CD4-positive, alpha-beta T cell (primary cell): ENCODE data around the gene DNMT3A. TPM values are rescaled to one million over a fixed set of nuclear protein-coding genes. Genes with fewer than 3 reads are reported as not detected.
A peak's percentile ranks its signal among the peaks of the same experiment; 100 is the strongest.
"Not testable (repeated sequence)": the region's sequence is repeated elsewhere in the genome, so short reads cannot be mapped to it uniquely, and the experiment has no call there.

ENCODE experiments used
- ATAC-seq: fragments of 200-7000 bp; cut with Tn5 transposase; one replicate; pipeline ENCODE4 v1.10.0; 2022; ENCODE audit warnings: mild to moderate bottlenecking; ENCODE audit not compliant: poor library complexity
- CTCF ChIA-PET: fragments of 350-600 bp; sonication (Branson Sonifier 250); formaldehyde crosslinking; loops from one replicate; lab custom pipeline; 2021; ENCODE audit warnings: antibody characterized with exemption, inconsistent platforms; lab: Charles Lee
- POLR2A ChIA-PET: fragments of 350-600 bp; sonication (Branson Sonifier 250); formaldehyde crosslinking; loops from one replicate; lab custom pipeline; 2021; ENCODE audit warnings: antibody characterized with exemption, inconsistent platforms; lab: Charles Lee
- DNase-seq, 14 experiments: peaks; one replicate each; pipeline ENCODE4 v3.0.0-alpha.2; 2013 to 2020; ENCODE audit warnings: mixed read lengths in 2 of 14
- H3K27ac ChIP-seq, 2 donors: one replicate each; pipeline versions ENCODE4 v1.5.1 to v1.7.0; 2013; ENCODE audit warnings: low read length in 2 of 2, low read depth in 1 of 2, mild to moderate bottlenecking in 1 of 2
- H3K27me3 ChIP-seq, 2 experiments: 1 replicate in 1 of 2; 2 replicates in 1 of 2; pipeline versions ENCODE4 v1.6.1 to v1.7.0; 2013; ENCODE audit warnings: low read length in 2 of 2, control low read depth in 1 of 2, mild to moderate bottlenecking in 1 of 2, moderate library complexity in 1 of 2; ENCODE audit not compliant: insufficient read depth in 2 of 2, control insufficient read depth in 1 of 2
- H3K36me3 ChIP-seq: one replicate; pipeline ENCODE4 v1.6.1; 2013; ENCODE audit warnings: low read length, control low read depth; ENCODE audit not compliant: insufficient read depth
- H3K4me1 ChIP-seq: one replicate; pipeline ENCODE4 v1.6.1; 2013; ENCODE audit warnings: low read length, control low read depth; ENCODE audit not compliant: insufficient read depth
- H3K4me3 ChIP-seq: one replicate; pipeline ENCODE4 v1.5.1; 2013; ENCODE audit warnings: mild to moderate bottlenecking, low read length, moderate library complexity
- H3K9me3 ChIP-seq, 2 experiments: 1 replicate in 1 of 2; 2 replicates in 1 of 2; pipeline versions ENCODE4 v1.6.1 to v1.7.0; 2013; ENCODE audit warnings: low read length in 2 of 2, mild to moderate bottlenecking in 2 of 2, control low read depth in 1 of 2, moderate library complexity in 1 of 2; ENCODE audit not compliant: control insufficient read depth in 1 of 2, insufficient read depth in 1 of 2
- H3K27ac Mint-ChIP-seq: one replicate; pipeline ENCODE4 v1.8.0; 2020; ENCODE audit warnings: mixed read lengths
- H3K27me3 Mint-ChIP-seq: one replicate; pipeline ENCODE4 v1.8.0; 2021; ENCODE audit warnings: mixed read lengths
- H3K36me3 Mint-ChIP-seq: one replicate; pipeline ENCODE4 v1.8.0; 2021; ENCODE audit warnings: low read depth, mixed read lengths
- H3K4me1 Mint-ChIP-seq: one replicate; pipeline ENCODE4 v1.8.0; 2021; ENCODE audit warnings: low read depth, mixed read lengths
- H3K4me3 Mint-ChIP-seq: one replicate; pipeline ENCODE4 v1.8.0; 2020; ENCODE audit warnings: mild to moderate bottlenecking, mixed read lengths
- H3K9me3 Mint-ChIP-seq: one replicate; pipeline ENCODE4 v1.8.0; 2020; ENCODE audit warnings: mixed read lengths
- intact Hi-C, 2 experiments: fragments of 100-400 bp; cut with DNase I in 1 of 2; cut with micrococcal nuclease in 1 of 2; formaldehyde crosslinking; loops; one replicate each; pipeline versions ENCODE4 v1.15.1 to v1.9.0; 2023 to 2025; cut with DNase I, micrococcal nuclease
- total RNA-seq, 174 experiments: library from RNA in 2 of 174; stranded (reverse) in 2 of 174; gene quantifications; one replicate each; pipeline ENCODE4 v1.2.3 and lab custom pipeline; 2021 to 2026
- TF ChIP-seq, protein P1 (sequence below): fragments of 200-600 bp; IDR thresholded peaks from one replicate; pipeline ENCODE4 v1.8.0; 2022; ENCODE audit warnings: antibody characterized with exemption, mild to moderate bottlenecking

The DNMT3A gene
- total RNA-seq, 2 experiments from 2014 or later = 57.1 to 62.1 TPM

DNA sequence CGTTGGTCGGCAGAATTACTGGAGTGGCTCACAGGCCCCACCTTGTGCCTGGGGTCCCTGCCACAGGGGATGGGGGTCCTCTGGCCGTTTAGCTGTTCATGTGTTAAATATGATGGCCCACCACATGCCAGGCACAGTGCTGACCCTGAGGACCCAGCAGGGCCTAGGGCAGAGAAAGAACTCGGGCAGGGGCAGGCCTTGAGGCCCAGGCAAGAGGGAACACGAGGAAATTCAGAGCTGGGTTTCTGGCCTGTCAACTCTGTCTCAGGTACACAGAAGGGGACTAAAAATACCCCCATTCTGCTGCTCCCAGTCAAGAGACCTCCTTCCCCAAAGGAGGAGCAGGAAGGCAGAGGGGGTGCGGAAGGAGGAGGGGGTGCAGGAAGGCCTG is 66.2 kb downstream of the DNMT3A start:
- CTCF ChIA-PET = no interaction called here

DNA sequence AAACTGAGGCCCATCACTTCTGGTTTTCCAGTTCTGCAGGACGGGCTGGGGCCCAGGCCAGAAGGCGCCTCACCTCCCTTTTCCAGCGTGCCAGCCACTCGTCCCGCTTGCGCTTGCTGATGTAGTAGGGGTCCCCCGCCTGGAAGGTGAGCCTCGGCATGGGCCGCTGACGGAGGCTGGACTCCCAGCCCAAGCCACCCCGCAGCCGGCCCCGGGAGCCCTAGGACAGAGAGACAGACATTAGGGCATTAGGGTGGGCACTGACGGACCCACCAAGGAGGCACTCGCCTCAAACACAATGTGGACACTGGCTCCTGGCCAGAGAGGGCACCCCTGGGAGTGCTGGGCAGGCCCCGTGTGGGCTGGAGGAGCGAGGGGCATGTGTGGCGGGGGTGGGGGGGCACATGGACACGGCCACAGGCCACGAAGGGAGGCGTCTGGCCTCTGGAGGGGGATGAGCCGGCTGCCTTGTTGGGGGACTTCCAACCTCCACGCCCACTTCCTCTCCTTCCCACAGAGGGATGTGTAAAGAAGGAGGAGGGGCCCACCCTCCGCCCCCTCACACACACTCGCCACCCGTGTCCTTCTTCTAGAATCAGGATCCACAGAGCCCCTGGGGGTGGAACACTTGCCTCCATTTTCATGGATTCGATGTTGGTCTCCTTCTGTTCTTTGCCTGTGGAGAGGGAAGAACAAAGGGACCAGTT is 66.7 kb downstream of the DNMT3A start:
- Mint-ChIP-seq H3K4me3 (peak overlapping the region; percentile 73), H3K27me3 (no peaks in the 10 kb centered on the region), H3K36me3 (peaks cover 47% of the 10 kb centered on the region), H3K4me1 (peaks cover 64% of the 10 kb centered on the region), H3K27ac (peak overlapping the region; percentile 97), H3K9me3 (no peaks in the 10 kb centered on the region)
- Histone ChIP-seq H3K27ac (peak overlapping the region; percentile 88 to 95), H3K9me3 (no peaks in the 10 kb centered on the region), H3K27me3 (no peaks in the 10 kb centered on the region), H3K4me1 (peaks cover 91% of the 10 kb centered on the region), H3K36me3 (peaks cover 23% of the 10 kb centered on the region), H3K4me3 (no peak overlapping the region)
- intact Hi-C loops = loop anchor here (2.0 to 10.0 kb wide), 5 partner anchors 20 to 483 kb away; partner anchors contain the start of genes CENPO (in 1 of the 2) and PTRHD1 (in 1 of the 2)
- ATAC-seq (peak; percentile 10), DNase-seq (peak in 10 of 14 experiments; percentile 24 to 88 (median 52))
- ChIA-PET POLR2A (interaction anchor here (1.8 to 5.9 kb wide), 10 partner anchors 11 to 87 kb away, joined by 8 to 88 read pairs (median 44); no protein-coding TSS in a partner anchor), CTCF (interaction anchor here (2.4 to 2.5 kb wide), 2 partner anchors 87 to 102 kb away, joined by 10 to 14 read pairs; no protein-coding TSS in a partner anchor)
- TF ChIP-seq, protein P1, sequence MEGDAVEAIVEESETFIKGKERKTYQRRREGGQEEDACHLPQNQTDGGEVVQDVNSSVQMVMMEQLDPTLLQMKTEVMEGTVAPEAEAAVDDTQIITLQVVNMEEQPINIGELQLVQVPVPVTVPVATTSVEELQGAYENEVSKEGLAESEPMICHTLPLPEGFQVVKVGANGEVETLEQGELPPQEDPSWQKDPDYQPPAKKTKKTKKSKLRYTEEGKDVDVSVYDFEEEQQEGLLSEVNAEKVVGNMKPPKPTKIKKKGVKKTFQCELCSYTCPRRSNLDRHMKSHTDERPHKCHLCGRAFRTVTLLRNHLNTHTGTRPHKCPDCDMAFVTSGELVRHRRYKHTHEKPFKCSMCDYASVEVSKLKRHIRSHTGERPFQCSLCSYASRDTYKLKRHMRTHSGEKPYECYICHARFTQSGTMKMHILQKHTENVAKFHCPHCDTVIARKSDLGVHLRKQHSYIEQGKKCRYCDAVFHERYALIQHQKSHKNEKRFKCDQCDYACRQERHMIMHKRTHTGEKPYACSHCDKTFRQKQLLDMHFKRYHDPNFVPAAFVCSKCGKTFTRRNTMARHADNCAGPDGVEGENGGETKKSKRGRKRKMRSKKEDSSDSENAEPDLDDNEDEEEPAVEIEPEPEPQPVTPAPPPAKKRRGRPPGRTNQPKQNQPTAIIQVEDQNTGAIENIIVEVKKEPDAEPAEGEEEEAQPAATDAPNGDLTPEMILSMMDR = no peak

More for the DNA sequence above, 66.2 kb downstream of the DNMT3A start:
- H3K9me3 ChIP-seq = no peaks in the 10 kb centered on the region
- no peak for ATAC-seq
- POLR2A ChIA-PET = interaction anchor here (1.1 to 5.9 kb wide), 6 partner anchors 10 to 87 kb away, joined by 4 to 88 read pairs (median 24); partner anchors contain the start of gene DNMT3A
- no peaks in the 10 kb centered on the region for H3K9me3 Mint-ChIP-seq
- H3K4me1 ChIP-seq = peaks cover 89% of the 10 kb centered on the region
- peaks cover 64% of the 10 kb centered on the region for H3K4me1 Mint-ChIP-seq
- H3K27me3 Mint-ChIP-seq = no peaks in the 10 kb centered on the region
- H3K27ac ChIP-seq = peak overlapping the region; percentile 88 to 95
- peak overlapping the region; percentile 97 for H3K27ac Mint-ChIP-seq
- H3K4me3 ChIP-seq = no peak overlapping the region
- intact Hi-C loops = loop anchor here in 1 of 2 experiments (2.0 to 10.0 kb wide), 3 partner anchors 19 to 59 kb away; no protein-coding TSS in a partner anchor
- H3K4me3 Mint-ChIP-seq = peak overlapping the region; percentile 73
- H3K36me3 Mint-ChIP-seq = peaks cover 46% of the 10 kb centered on the region
- TF ChIP-seq, protein P1 = no peak
- H3K27me3 ChIP-seq = no peaks in the 10 kb centered on the region
- peaks cover 21% of the 10 kb centered on the region for H3K36me3 ChIP-seq
- peak in 2 of 14 experiments; percentile 29 to 35 for DNase-seq

DNA sequence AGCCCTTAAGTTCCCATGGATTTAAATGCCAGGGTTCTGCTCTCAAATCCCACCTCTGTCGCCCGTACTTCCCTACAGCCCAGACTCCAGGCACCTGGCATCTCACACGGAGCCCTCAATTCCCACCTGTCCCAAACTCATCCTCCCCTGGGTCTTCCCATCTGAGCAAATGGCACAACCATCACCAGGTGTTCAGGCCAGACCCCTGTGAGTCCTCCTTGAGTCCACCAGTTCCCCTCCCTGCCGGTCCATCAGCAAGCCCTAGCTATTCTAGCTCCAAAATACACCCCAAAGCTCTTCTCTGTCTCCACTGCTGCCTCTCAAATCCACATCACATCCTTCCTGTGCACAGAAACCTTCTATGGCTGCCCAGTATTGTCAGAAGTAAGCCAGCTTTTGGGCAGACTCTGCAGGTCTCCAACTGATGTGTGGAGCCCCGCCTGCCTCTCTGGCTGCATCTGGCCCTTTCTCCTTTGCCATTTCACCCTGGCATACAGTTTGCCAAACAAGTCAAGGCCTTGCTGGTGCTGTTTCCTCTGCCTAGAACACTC is 67.7 kb downstream of the DNMT3A start:
- H3K4me3 Mint-ChIP-seq = peak overlapping the region; percentile 82
- Histone ChIP-seq H3K27me3 (no peaks in the 10 kb centered on the region), H3K27ac (peak overlapping the region; percentile 88 to 95), H3K4me3 (peak overlapping the region; percentile 30), H3K9me3 (no peaks in the 10 kb centered on the region), H3K36me3 (peaks cover 32% of the 10 kb centered on the region), H3K4me1 (peaks cover 84% of the 10 kb centered on the region)
- peak in 4 of 14 experiments; percentile 31 to 50 (median 48) for DNase-seq
- H3K4me1 Mint-ChIP-seq = peaks cover 65% of the 10 kb centered on the region
- intact Hi-C loops = loop anchor here (2.0 to 10.0 kb wide), 5 partner anchors 21 to 482 kb away; partner anchors contain the start of genes CENPO (in 1 of the 2) and PTRHD1 (in 1 of the 2)
- ATAC-seq = peak; percentile 9
- ChIA-PET POLR2A (interaction anchor here (0.9 to 3.6 kb wide), 29 partner anchors 9 to 1197 kb away, joined by 3 to 84 read pairs (median 5); partner anchors contain the start of genes CENPO, DNMT3A, DTNB and PTRHD1), CTCF (interaction anchor here (0.8 to 2.5 kb wide), 6 partner anchors 12 to 124 kb away, joined by 3 to 14 read pairs (median 7); no protein-coding TSS in a partner anchor)
- peak overlapping the region; percentile 97 for H3K27ac Mint-ChIP-seq
- peaks cover 47% of the 10 kb centered on the region for H3K36me3 Mint-ChIP-seq
- TF ChIP-seq, protein P1 = no peak
- no peaks in the 10 kb centered on the region for H3K27me3 Mint-ChIP-seq
- no peaks in the 10 kb centered on the region for H3K9me3 Mint-ChIP-seq

DNA sequence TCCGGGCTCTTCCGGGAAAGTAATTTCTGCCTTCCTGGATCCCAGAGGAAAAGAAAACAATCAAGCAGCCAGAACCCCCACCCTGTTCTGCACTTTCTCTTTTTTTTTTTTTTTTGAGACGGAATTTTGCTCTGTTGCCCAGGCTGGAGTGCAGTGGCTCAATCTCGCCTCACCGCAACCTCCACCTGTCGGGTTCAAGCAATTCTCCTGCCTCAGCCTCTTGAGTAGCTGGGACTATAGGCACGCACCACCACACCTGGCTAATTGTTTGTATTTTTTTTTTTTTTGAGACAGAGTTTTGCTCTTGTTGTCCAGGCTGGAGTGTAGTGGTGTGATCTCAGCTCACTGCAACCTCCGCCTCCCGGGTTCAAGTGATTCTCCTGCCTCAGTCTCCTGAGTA is 69.0 kb downstream of the DNMT3A start:
- H3K4me1 Mint-ChIP-seq = peaks cover 57% of the 10 kb centered on the region
- Histone ChIP-seq H3K36me3 (peaks cover 45% of the 10 kb centered on the region), H3K4me1 (peaks cover 83% of the 10 kb centered on the region), H3K27ac (peak overlapping the region; percentile 88 to 95)
- H3K36me3 Mint-ChIP-seq = peaks cover 55% of the 10 kb centered on the region
- ATAC-seq, H3K27me3 Mint-ChIP-seq, H3K4me3 Mint-ChIP-seq, H3K9me3 ChIP-seq, H3K9me3 Mint-ChIP-seq, DNase-seq, H3K27me3 ChIP-seq, H3K4me3 ChIP-seq: not testable (repeated sequence)
- H3K27ac Mint-ChIP-seq = peak overlapping the region; percentile 97
- ChIA-PET CTCF (interaction anchor here (1.4 to 2.5 kb wide), 4 partner anchors 10 to 104 kb away, joined by 6 to 14 read pairs (median 9); no protein-coding TSS in a partner anchor), POLR2A (interaction anchor here (0.7 to 3.6 kb wide), 27 partner anchors 10 to 1346 kb away, joined by 3 to 84 read pairs (median 5); partner anchors contain the start of genes ATAD2B, CENPO, DNAJC27 and DNMT3A)
- intact Hi-C loops = loop anchor here (2.0 to 10.0 kb wide), 4 partner anchors 20 to 480 kb away; partner anchors contain the start of genes CENPO (in 1 of the 2) and PTRHD1 (in 1 of the 2)
